Measurements from ENCODE around the gene MCTP1.
A peak's percentile ranks its signal among the peaks of the same experiment; 100 is the strongest.

Gene MCTP1

GRCh38 chr5:95317085-95317484 is 32.2 kb upstream of the MCTP1 start:
- Histone ChIP-seq H3K4me3 (ENCODE audit: low read depth, low read length) (no peak overlapping the region), H3K27ac (no peak overlapping the region), H3K9me3 (ENCODE audit: control insufficient read depth, low read length) (no peaks in the 10 kb centered on the region), H3K4me1 (no peaks in the 10 kb centered on the region), H3K79me2 (no peaks in the 10 kb centered on the region), H3K9ac (no peak overlapping the region), H3K36me3 (ENCODE audit: control insufficient read depth, insufficient read depth, low read length) (no peaks in the 10 kb centered on the region), H3K4me2 (ENCODE audit: low read length) (no peak overlapping the region), H2AFZ (no peak overlapping the region), H3K27me3 (ENCODE audit: control insufficient read depth, insufficient read depth, low read length) (no peaks in the 10 kb centered on the region)
- no peak for TF ChIP-seq CTCF (IDR thresholded peaks at IDR 0.05)

GRCh38 chr5:95304711-95305110 is 19.8 kb upstream of the MCTP1 start:
- Histone ChIP-seq H3K79me2 (no peaks in the 10 kb centered on the region), H3K9ac (no peak overlapping the region), H3K9me3 (ENCODE audit: control insufficient read depth, low read length) (no peaks in the 10 kb centered on the region), H3K27me3 (ENCODE audit: control insufficient read depth, insufficient read depth, low read length) (no peaks in the 10 kb centered on the region), H3K4me2 (ENCODE audit: low read length) (no peak overlapping the region), H3K36me3 (ENCODE audit: control insufficient read depth, insufficient read depth, low read length) (no peaks in the 10 kb centered on the region), H3K4me3 (ENCODE audit: low read depth, low read length) (no peak overlapping the region), H2AFZ (no peak overlapping the region), H3K27ac (no peak overlapping the region), H3K4me1 (no peaks in the 10 kb centered on the region)
- TF ChIP-seq CTCF (IDR thresholded peaks at IDR 0.05) = no peak

GRCh38 chr5:95298651-95299050 is 13.8 kb upstream of the MCTP1 start:
- Histone ChIP-seq H3K9me3 (ENCODE audit: control insufficient read depth, low read length) (no peaks in the 10 kb centered on the region), H3K27ac (no peak overlapping the region), H3K4me3 (ENCODE audit: low read depth, low read length) (no peak overlapping the region), H3K4me1 (no peaks in the 10 kb centered on the region), H3K27me3 (ENCODE audit: control insufficient read depth, insufficient read depth, low read length) (no peaks in the 10 kb centered on the region), H3K9ac (no peak overlapping the region), H2AFZ (no peak overlapping the region), H3K36me3 (ENCODE audit: control insufficient read depth, insufficient read depth, low read length) (no peaks in the 10 kb centered on the region), H3K79me2 (no peaks in the 10 kb centered on the region), H3K4me2 (ENCODE audit: low read length) (no peak overlapping the region)
- no peak for TF ChIP-seq CTCF (IDR thresholded peaks at IDR 0.05)

GRCh38 chr5:95296291-95296690 is 11.4 kb upstream of the MCTP1 start:
- no peaks in the 10 kb centered on the region for H3K79me2 ChIP-seq
- H3K4me1 ChIP-seq = no peaks in the 10 kb centered on the region
- H3K9ac ChIP-seq = no peak overlapping the region
- H3K36me3 ChIP-seq (ENCODE audit: control insufficient read depth, insufficient read depth, low read length) = no peaks in the 10 kb centered on the region
- no peak overlapping the region for H3K27ac ChIP-seq
- H3K27me3 ChIP-seq (ENCODE audit: control insufficient read depth, insufficient read depth, low read length) = no peaks in the 10 kb centered on the region
- no peaks in the 10 kb centered on the region for H3K9me3 ChIP-seq (ENCODE audit: control insufficient read depth, low read length)
- H2AFZ ChIP-seq = no peak overlapping the region
- TF ChIP-seq CTCF (IDR thresholded peaks at IDR 0.05) = no peak
- H3K4me2 ChIP-seq (ENCODE audit: low read length) = no peak overlapping the region
- no peak overlapping the region for H3K4me3 ChIP-seq (ENCODE audit: low read depth, low read length)

- H3K9me3 ChIP-seq (ENCODE audit: control insufficient read depth, low read length) = no peaks in the 10 kb centered on the region
- H3K79me2 ChIP-seq = no peaks in the 10 kb centered on the region
- H3K4me2 ChIP-seq (ENCODE audit: low read length) = peak overlapping the region; percentile 91
- peak overlapping the region; percentile 96 for H2AFZ ChIP-seq
- no peaks in the 10 kb centered on the region for H3K27me3 ChIP-seq (ENCODE audit: control insufficient read depth, insufficient read depth, low read length)
- peak overlapping the region; percentile 63 for H3K27ac ChIP-seq
- H3K9ac ChIP-seq = no peak overlapping the region
- no peaks in the 10 kb centered on the region for H3K4me1 ChIP-seq
- peak overlapping the region; percentile 66 for H3K4me3 ChIP-seq (ENCODE audit: low read depth, low read length)
- no peaks in the 10 kb centered on the region for H3K36me3 ChIP-seq (ENCODE audit: control insufficient read depth, insufficient read depth, low read length)
- no peak for TF ChIP-seq CTCF (IDR thresholded peaks at IDR 0.05)
These were observed 488 bp upstream of the MCTP1 start for GRCh38 chr5:95285409-95285755.

Data from parathyroid adenoma (tissue), 2 donors.